ENCODE data around the gene LSM12. TPM values are rescaled to one million over a fixed set of nuclear protein-coding genes. Genes with fewer than 3 reads are reported as not detected.

The LSM12 gene
- total and polyA plus RNA-seq, 2 of the 8 experiments (the other 6 are each of a cell fraction or from before 2014, with no cell fraction given) = 69.8 to 142 TPM

DNA sequence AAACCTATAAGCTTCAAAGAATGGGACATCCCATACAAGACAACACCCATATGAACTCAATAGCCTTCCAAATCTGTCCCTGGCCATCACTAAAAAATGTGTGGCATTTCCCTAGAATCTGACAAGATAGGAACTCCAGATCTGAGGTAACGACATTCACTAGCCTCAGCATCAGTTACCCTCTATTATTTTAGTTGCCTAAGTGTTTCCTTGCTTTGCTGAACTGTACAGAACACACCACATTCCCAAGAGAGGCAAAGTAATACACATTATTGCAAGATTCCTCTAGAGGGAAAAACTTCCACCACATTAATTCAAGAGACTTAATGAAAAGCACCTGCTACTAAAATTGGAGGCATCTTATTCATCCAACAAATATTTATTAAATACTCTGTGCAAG lies 5.0 kb downstream of the LSM12 start:
- Histone ChIP-seq H3K36me3 (ENCODE audit: control insufficient read depth in 2 of 4, insufficient read depth in 4 of 4, low read length in 3 of 4) (peaks cover 9 to 56% (median 32%) of the 10 kb centered on the region in 4 experiments; a peak in 6 of 8 replicates), H2AK5ac (ENCODE audit: low read depth, low read length) (no peak overlapping the region), H4K5ac (ENCODE audit: insufficient read length, low read depth, low read length) (no peak overlapping the region), H3K4me1 (replicated peaks in 1 of 4; ENCODE audit: control insufficient read depth in 3 of 4, insufficient read depth in 4 of 4, low read length in 3 of 4) (peaks cover 0 to 2% (median 0%) of the 10 kb centered on the region in 4 experiments; a peak in 2 of 7 replicates), H2BK15ac (ENCODE audit: low read length) (no peak overlapping the region), H2BK120ac (replicated peaks; ENCODE audit: low read depth, low read length) (no peak overlapping the region), H3K9ac (replicated peaks in 1 of 4; ENCODE audit: extremely low read depth in 1 of 4, low read depth in 3 of 4, low read length in 3 of 4) (no peak overlapping the region), H3K14ac (ENCODE audit: insufficient read length) (no peak overlapping the region), H3K4me3 (ENCODE audit: extremely low read depth in 1 of 4, insufficient read depth in 2 of 4, low read depth in 3 of 4, low read length in 4 of 4) (no peak overlapping the region), H4K91ac (replicated peaks; ENCODE audit: insufficient read length, low read length) (no peak overlapping the region), H4K20me1 (replicated peaks in 1 of 2; ENCODE audit: control insufficient read depth in 1 of 2, insufficient read depth in 2 of 2, low read length in 2 of 2) (peaks cover 4 to 7% of the 10 kb centered on the region in 2 experiments), H3K18ac (ENCODE audit: extremely low read depth, low read length) (no peak overlapping the region), H3K27ac (ENCODE audit: low read depth, low read length) (no peak overlapping the region), H3K27me3 (replicated peaks in 1 of 4; ENCODE audit: control insufficient read depth in 3 of 4, extremely low read depth in 1 of 4, insufficient read depth in 3 of 4, low read length in 3 of 4) (no peaks in the 10 kb centered on the region), H3K79me1 (ENCODE audit: low read depth, low read length) (peaks cover 5% of the 10 kb centered on the region; the same call in 1 of the 2 replicates), H2BK12ac (ENCODE audit: low read depth, low read length) (no peak overlapping the region), H3K9me3 (ENCODE audit: insufficient read depth in 2 of 2, low read depth in 1 of 2, low read length in 1 of 2) (no peaks in the 10 kb centered on the region), H2AFZ (ENCODE audit: low read length) (no peak overlapping the region), H3K23ac (ENCODE audit: insufficient read length) (no peak overlapping the region), H4K8ac (ENCODE audit: extremely low read depth, insufficient read depth, low read length) (no peak overlapping the region), H3K4ac (replicated peaks; ENCODE audit: insufficient read length, low read depth, low read length) (no peak overlapping the region), H2BK5ac (ENCODE audit: low read depth, low read length) (no peak overlapping the region), H3K23me2 (ENCODE audit: low read depth, low read length) (peaks cover 7% of the 10 kb centered on the region), H2BK20ac (ENCODE audit: low read length) (no peak overlapping the region), H3K56ac (replicated peaks; ENCODE audit: insufficient read length, low read depth, low read length) (no peak overlapping the region), H3K79me2 (ENCODE audit: control insufficient read depth in 1 of 2, insufficient read depth in 2 of 2, low read length in 2 of 2) (peaks cover 41 to 88% of the 10 kb centered on the region in 2 experiments), H3K4me2 (ENCODE audit: insufficient read depth in 1 of 2, low read depth in 2 of 2, low read length in 2 of 2) (no peak overlapping the region)
- FAIRE-seq (no peak), DNase-seq (ENCODE audit: low read depth in 1 of 2, low spot score in 2 of 2) (no peak)
- no peak for TF ChIP-seq TEAD4 (IDR thresholded peaks at IDR 0.05; ENCODE audit: low read depth, low read length)
- TF ChIP-seq CTBP2 (IDR thresholded peaks at IDR 0.05; ENCODE audit: borderline replicate concordance, insufficient read depth, insufficient read length, low read length) = no peak
- TF ChIP-seq POLR2A (IDR thresholded peaks at IDR 0.05; ENCODE audit: control extremely low read depth in 1 of 2, low read depth in 2 of 2, low read length in 2 of 2) = no peak
- no peak for TF ChIP-seq SUZ12 (IDR thresholded peaks at IDR 0.05; ENCODE audit: low read length)
- TF ChIP-seq RAD21 (IDR thresholded peaks at IDR 0.05 in 1 of 2, conservative IDR thresholded peaks at IDR 0.05 in 1 of 2; ENCODE audit: low read depth in 2 of 2, low read length in 2 of 2) = no peak
- TF ChIP-seq YY1 (IDR thresholded peaks at IDR 0.05; ENCODE audit: low read depth, low read length) = no peak
- TF ChIP-seq JUN (IDR thresholded peaks at IDR 0.05; ENCODE audit: low read depth, low read length) = no peak
- TF ChIP-seq FOSL1 (IDR thresholded peaks at IDR 0.05; ENCODE audit: insufficient read depth, low read depth, low read length) = no peak
- TF ChIP-seq KDM4A (IDR thresholded peaks at IDR 0.05; ENCODE audit: low read depth, low read length, severe bottlenecking) = no peak
- POLR2A ChIA-PET (ENCODE audit: partially characterized antibody) = interaction anchor here (0.6 to 5.2 kb wide), 6 partner anchors 11 to 52 kb away, joined by 3 to 31 read pairs (median 4); no protein-coding TSS in a partner anchor
- 97% methylated on average over 1 of the region's 1 CpG; no CpG with 5 or more reads in 1 of the 2 experiments for WGBS, 2 experiments (ENCODE audit: extremely low coverage in 1 of 2, insufficient coverage in 1 of 2, insufficient read length in 1 of 2, insufficient replicate concordance in 2 of 2, low coverage in 1 of 2, low lambda C conversion rate in 2 of 2, missing lambda C conversion rate in 1 of 2)
- CTCF ChIA-PET (ENCODE audit: partially characterized antibody) = interaction anchor here (0.9 to 2.3 kb wide), 3 partner anchors 13 to 23 kb away, joined by 4 to 10 read pairs (median 4); no protein-coding TSS in a partner anchor

Measured in H1 (cell line).